Activated CD4-positive, alpha-beta T cell treated with anti-CD3 and anti-CD28 coated beads, Interleukin-2, amount 50 U/mL, for 1 hour (primary cell): ENCODE results near the gene RTBDN.
"Not testable (repeated sequence)": the region's sequence is repeated elsewhere in the genome, so short reads cannot be mapped to it uniquely, and the experiment has no call there.

Experiments used
- DNase-seq: peaks from one replicate; pipeline ENCODE4 v3.0.0-alpha.2; 2020

The RTBDN gene

DNA sequence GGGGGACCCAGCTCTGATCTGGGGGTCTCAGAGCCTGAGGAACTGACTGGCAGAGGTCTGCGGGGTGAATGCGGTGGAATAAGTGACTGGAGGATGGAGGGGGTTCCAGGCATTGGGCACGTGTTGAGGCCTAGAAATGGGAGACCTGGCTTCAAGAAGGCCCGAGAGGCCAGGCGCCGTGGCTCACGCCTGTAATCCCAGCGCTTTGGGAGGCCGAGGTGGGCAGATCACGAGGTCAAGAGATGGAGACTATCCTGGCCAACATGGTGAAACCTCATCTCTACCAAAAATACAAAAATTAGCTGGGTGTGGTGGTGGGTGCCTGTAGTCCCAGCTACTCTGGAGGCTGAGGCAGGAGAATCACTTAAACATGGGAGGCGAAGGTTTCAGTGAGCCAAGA is 16.6 kb downstream of the RTBDN start:
- not testable (repeated sequence) for DNase-seq

DNA sequence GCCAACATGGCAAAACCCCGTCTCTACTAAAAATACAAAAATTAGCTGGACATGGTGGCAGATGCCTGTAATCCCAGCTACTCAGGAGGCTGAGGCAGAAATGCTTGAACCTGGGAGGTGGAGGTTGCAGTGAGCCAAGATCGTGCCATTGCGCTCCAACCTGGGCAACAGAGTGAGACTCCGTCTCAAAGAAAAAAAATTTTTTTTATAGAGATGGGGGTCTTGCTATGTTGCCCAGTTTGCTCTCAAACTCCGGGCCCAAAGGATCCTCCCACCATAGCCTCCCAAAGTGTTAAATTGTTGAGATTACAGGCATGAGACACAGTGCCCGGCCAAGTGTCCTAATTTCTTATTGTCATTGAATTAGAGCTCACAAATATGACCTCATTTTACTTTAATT is 17.2 kb downstream of the RTBDN start:
- not testable (repeated sequence) for DNase-seq

DNA sequence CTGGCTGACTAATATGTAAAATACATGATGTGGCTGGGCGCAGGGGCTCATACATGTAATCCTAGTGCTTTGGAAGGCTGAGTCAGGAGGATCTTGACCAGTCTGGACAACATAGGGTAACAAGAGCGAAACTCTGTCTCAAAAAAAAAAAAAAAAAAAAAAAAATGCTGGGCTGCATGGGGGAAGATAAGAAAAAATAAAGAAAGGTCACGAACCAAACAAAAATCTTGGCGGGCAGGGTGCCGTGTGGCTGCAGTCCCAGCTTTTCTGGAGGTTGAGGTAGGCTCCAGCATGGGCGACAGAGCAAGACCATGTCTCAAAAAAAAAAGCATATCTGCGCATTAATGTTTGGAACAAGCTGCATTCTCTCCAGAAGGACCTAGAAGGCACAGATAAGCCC is 19.3 kb downstream of the RTBDN start:
- no peak for DNase-seq

DNA sequence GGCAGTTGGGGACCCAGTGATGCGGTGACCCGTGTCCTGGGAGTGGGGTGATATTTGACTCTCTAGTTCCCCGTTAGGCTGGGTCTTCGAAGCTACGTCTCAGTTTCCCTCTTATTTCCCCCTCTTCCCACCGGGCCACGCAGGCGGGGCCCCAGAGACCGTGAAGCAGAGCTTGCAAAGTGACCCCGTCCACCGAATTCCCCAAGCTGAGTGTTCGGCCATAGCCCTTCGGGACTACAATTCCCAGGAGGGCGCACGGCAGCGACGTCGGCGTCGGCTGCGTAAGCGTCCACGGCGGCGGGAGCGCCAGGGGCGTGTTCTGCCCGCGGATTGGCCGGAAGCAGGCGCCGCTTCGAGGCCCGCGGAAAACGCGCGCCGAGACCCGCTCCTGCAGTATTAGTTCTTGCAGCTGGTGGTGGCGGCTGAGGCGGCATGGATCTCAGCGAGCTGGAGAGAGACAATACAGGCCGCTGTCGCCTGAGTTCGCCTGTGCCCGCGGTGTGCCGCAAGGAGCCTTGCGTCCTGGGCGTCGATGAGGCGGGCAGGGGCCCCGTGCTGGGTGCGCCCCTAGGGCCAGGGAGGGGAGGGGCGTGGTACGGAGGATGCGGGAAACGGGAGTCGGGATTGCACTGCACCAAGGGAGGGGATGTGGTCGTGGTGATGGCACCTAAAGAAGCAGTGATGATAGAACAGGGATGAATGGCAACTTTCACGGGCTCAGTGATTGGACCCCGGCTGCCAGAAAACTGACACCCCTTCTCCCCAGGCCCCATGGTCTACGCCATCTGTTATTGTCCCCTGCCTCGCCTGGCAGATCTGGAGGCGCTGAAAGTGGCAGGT is 27.9 kb downstream of the RTBDN start, which contains the start of gene RNASEH2A:
TSS of gene RNASEH2A (plus strand) at position 343 of the 840 bp plus-strand sequence. CDS start at position 433, 90 bp downstream.
- peak; percentile 83 for DNase-seq

DNA sequence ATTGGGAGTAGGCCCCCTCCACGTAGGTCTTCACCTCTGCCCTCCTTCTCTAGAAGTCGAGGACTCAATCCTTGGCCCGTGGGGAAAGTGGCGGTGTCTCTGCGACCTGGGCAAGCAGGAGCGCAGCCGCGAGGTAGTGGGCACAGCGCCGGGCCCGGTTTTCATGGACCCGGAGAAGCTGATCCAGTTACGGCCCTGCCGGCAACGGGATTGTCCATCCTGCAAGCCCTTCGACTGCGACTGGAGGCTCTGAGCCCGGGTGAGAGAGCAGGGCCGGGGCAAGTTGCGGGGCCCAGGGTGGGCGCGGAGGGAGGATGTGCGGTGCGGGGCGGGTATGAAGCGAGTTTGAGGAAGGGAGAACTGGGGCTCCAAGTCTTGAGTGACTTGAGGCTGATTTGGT is 30.3 kb downstream of the RTBDN start:
- DNase-seq = no peak

DNA sequence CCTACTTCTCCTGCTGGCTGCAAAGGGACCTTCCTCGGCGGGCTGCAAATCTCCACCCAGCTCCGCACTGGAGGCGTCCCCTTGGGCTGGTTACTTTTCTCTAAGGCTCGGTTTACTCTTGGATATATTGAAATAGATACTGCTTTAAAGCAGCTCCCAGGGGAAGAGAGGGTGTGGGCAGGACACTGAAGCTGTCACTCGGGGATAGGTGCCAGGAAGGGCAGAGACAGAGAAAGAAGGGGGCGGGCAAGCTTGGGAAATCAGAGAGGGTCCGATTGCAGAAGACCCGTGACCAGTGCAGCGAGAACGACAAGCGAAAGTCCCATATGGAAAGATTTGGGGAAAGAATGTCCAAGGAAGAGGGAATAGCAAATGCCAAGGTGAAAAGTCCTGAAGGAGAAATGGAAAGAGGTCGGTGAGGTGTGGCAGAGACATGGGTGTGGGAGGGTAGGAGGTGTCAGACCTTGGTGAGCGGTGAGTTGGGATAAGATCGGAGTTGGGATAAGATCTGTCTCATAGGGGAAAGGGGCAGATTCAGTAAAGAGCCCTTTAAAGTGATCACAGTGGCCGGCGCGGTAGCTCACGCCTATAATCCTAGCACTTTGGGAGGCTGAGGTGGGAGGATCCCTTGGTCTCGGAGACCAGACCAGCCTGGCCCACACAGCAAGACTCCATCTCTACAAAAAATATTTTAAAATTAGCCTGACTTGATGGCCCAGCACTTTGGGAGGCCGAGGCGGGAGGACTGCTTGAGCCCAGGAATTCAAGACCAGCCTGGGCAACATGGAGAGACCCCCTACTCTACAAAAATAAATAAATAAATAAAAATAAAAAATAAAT is 31.9 kb downstream of the RTBDN start:
- DNase-seq = no peak

DNA sequence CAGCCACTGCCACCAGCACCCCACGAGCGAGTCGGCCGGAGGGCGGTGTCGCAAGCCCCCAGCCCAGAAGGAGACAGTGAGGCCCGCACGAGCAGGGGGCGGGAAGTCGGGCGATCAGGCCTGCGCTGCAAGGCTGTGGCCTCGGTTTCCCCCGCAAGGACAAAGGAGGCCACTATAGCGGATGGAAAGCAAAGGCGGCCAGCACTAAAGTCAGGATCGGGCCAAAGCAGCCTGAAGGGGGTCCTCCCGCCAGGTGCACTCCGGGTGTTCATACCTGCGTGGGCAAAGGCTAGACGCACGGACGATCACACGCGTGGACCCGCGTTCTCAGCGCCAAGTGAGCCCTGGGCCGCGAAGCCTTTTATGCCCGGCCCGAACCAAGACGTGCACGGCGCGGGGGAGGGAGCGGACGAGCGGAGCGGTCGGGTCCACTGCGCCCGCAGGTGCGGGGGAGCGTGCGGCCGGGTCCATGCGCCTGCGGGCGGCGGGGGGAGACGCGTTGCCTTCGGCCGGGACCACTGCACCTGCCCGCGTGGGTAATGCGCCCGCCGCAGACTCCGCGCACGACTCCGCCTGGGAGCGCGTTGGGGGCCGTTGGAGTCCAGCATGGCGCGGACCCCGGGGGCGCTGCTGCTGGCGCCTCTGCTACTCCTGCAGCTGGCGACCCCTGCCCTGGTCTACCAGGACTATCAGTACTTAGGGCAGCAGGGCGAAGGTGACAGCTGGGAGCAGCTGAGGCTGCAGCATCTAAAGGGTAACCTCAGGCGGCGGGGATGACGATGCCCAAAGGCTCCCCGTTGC is 32.7 kb downstream of the RTBDN start, which contains the start of the genes PRDX2 and THSD8:
TSS of gene PRDX2 (minus strand) at position 335 of the 801 bp plus-strand sequence. CDS start 539 bp downstream, outside the sequence.
TSS of gene THSD8 (plus strand) at position 604 of the 801 bp plus-strand sequence. CDS start at position 607, 3 bp downstream.
- DNase-seq = peak; percentile 74

DNA sequence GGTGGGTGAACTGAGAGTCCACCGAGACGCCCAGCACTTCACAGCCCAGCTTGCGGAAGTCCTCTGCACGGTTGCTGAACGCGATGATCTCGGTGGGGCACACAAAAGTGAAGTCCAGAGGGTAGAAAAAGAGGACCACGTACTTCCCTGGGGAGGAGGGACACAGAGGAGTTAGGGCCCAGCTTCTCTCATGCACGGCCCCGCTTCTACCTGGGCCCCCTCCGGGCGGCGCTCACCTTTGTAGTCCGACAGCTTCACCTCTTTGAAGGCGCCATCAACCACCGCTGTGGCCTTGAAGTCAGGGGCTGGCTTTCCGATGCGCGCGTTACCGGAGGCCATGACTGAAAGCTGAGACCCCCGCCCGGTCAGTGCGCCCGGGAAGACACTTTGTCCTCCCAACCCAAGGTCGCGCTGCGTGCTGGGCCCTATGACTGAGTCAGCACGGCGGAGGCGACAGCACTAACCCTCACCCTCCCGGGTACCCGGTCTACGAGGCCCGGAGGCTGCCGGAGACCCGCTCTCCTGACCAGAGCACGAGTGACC is 33.4 kb downstream of the RTBDN start:
- no peak for DNase-seq

DNA sequence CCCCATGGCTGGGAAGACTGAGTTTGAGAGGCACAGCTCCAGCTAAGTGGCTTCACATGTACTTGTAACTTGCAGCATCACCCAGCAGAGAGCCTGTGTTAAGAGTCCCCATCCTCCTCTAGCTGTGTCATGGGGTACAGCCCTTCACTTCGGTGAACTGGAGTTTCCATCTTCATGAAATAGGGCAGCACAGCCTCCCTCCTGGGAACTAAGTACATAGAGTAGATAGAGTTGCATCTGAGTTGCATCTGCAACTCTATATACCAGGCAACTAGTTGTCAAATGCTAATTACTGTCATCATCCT is 34.0 kb downstream of the RTBDN start:
- DNase-seq = no peak

DNA sequence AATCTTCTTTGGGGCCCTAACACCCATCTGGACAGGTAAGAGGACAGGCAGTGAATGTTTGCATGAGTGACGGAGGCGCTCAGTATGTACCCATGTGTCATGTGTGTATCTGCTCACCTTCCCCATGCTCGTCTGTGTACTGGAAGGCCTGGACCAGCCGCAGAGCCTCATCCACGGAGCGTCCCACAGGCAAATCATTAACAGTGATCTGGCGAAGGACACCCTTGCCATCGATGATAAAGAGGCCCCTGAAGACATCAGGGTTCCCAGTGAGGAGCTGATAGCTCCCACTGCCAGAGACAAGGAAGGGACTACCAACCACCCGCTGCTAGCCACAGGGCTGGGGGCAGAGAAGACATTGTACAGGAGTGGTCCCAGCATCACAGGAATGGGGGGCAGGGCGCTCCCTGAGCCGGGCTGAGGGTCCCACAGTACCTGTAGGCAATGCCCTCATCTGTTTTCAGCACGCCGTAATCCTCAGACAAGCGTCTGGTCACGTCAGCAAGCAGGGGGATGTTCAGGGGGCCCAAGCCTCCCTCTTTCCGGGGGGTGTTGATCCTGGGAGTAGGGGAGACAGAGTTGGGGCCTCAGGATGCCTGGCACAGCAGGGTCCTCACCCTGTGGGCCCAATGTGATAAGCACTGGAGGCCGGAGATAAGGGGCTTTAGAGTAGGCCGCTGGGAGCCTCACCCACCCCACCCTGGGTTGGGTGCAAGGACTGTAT is 34.5 kb downstream of the RTBDN start:
- DNase-seq = no peak

DNA sequence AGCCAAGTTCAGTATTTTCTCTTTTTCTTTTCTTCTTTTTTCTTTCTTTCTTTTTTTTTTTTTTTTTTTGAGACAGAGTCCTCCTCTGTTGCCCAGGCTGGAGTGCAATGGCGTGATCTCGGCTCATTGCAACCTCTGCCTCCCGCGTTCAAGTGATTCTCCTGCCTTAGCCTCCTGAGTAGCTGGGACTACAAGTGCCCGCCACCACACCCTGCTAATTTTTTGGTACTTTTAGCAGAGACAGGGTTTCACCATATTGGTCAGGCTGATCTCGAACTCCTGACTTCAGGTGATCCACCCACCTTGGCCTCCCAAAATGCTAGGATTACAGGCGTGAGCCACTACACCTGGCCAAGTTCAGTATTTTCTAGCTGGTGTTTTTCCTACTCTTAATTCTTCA is 36.8 kb downstream of the RTBDN start:
- DNase-seq = not testable (repeated sequence)

DNA sequence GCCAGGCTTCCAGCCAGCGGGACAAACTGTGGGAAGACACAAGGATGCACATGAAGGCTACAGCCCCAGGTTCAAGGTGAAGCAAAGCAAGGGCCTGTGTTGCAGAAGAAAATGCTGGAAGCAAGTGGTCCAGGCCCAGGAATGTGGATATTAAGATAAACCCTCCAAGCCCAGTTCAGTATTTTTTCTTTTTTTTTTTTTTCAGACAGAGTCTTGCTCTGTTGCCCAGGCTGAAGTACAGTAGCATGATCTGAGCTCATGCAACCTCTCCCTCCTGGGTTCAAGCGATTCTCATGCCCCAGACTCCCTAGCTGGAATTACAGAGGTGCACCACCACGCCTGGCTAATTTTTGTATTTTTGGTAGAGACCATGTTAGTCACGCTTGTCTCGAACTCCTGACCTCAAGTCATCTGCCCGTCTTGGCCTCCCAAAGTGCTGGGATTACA is 37.2 kb downstream of the RTBDN start:
- DNase-seq = no peak

DNA sequence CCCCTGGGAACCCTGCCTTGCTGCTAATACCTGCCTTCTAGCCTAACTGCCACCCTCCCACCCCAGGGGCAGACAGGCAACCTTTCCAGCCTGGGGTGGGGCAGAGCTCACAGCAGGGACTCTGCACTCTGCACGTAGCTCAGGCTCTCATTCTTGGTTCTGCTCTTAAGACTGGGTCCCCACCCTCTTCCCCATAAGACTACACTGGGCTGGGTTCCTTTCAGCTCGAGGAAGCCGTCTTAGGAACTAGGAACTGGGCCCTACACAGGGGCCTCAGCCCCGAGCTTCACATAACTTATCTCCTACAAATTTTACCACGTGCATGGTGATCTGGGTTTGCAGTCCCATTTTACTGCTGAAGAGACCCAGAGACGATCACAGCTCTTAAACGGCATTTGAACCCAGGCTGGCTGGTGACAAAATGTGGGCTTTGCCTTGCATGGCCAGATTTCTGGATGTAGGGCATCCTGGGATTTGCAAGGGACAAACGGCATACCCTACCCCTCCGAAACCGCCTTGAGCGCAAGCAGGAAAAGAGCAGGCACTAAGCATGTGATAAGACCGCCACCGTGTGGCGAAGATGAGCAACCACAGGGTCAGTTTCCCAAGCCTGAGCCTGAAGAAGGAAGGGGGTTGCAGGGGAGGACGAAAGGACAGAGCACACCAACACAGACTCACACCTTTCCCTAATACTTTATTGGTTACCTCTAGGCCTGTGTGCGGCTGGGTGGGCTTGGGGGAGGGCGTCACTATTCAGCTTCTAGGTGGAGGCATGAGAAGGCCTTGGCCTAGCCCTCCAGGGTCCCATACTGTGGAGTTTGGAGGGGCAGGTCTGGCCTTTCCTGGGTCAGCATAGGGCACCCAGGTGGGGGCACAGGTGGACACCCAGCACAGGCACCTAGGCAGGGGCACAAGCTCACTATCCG is 38.0 kb downstream of the RTBDN start:
- peak; percentile 72 for DNase-seq

DNA sequence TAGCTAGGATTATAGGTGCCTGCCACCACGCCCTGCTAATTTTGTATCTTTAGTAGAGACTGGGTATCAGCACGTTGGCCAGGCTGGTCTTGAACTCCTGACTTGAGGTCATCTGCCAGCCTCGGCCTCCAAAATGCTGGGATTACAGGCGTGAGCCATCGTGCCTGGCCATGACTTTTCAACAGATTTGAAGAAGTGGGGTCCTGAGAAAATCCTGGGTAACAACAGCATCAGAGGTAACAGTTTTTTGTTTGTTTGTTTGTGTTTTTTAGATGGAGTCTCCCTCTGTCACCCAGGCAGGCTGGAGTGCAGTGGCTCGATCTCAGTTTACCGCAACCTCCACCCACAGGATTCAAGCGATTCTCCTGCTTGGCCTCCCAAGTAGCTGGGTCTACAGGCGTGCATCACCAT is 39.4 kb downstream of the RTBDN start:
- DNase-seq = no peak

DNA sequence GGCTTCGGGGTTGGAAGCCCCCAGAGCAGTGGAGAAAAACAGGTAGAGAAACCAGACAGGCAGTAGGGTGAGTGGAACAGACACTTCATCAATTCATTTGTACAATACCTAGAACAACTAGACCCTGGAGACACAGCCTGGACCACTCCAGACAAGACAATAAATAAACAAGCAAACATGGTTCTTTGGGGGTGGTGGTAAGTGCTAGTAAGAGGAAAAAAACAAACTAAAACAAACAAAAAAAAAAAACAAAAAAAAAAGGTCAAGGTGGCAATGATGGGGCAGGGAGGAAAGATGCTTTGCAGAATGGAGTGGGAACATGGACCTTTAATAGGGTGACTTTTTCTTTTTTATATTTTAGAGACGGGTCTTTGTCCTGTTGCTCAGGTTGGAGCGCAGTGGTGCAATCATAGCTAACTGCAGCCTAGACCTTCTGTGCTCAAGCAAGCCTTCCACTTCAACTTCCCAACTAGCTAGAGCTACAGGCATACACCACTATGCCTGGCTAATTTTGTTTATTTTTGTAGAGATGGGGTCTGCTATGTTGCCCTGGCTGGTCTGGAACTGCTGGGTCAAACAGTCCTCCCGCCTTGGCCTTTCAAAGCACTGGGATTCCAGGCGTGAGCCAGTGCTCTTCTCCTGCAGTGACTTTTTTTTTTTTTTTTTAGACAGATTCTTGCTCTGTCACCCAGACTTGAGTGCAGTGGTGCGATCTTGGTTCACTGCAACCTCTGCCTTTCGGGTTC is 40.0 kb downstream of the RTBDN start:
- DNase-seq = no peak

DNA sequence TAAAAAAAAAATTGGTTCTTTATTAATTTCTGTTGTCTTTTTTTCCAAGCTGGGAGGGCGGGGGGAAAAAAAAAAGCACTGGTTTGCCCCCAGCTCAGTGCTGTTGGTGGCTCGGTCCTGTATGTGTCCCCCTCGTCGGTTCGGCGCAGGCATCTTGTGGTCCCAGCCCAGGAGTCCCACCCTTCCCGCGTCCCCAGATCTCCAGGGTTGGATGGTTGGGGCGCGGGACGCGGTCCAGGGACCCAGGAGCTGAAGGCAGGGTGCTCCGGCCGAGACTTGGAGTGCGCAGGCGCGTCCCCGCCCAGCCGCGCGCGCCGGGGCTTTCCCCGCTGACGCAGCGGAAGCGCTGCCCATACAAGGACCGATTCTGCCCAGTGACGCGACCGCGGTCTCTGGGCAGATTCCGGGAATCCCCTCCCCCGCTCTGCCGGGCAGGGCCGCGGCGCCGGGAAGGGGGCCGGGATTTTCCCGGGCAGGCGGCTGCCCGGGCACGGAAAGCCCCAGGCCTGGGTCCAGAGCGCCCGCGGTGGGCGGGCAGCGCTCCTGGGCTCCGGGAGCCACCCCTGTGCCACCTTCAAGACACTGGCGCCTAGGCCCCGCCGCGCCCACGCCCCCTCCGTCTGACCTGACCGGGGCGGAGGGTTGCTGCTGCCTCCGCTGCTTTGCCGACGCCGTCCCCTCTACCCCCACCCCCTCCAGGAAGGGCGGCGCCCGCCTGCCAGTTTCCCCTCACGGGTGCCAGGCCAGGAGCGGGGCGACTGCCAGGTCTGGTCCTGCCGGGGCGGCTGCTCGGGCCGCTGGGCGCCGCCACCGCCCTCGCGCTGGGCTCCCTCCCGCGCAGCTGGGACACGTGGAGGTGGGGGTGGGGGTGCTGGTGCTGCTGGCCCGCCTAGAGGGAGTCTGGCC is 40.8 kb downstream of the RTBDN start:
- DNase-seq = peak; percentile 93

DNA sequence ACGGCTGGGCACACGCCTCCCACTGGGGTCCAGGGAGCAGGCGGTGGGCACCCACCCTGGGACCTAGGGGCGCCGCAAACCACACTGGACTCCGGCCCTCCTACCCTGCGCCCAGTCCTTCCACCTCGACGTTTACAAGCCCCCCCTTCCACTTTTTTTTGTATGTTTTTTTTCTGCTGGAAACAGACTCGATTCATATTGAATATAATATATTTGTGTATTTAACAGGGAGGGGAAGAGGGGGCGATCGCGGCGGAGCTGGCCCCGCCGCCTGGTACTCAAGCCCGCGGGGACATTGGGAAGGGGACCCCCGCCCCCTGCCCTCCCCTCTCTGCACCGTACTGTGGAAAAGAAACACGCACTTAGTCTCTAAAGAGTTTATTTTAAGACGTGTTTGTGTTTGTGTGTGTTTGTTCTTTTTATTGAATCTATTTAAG is 41.5 kb downstream of the RTBDN start:
- peak; percentile 53 for DNase-seq

DNA sequence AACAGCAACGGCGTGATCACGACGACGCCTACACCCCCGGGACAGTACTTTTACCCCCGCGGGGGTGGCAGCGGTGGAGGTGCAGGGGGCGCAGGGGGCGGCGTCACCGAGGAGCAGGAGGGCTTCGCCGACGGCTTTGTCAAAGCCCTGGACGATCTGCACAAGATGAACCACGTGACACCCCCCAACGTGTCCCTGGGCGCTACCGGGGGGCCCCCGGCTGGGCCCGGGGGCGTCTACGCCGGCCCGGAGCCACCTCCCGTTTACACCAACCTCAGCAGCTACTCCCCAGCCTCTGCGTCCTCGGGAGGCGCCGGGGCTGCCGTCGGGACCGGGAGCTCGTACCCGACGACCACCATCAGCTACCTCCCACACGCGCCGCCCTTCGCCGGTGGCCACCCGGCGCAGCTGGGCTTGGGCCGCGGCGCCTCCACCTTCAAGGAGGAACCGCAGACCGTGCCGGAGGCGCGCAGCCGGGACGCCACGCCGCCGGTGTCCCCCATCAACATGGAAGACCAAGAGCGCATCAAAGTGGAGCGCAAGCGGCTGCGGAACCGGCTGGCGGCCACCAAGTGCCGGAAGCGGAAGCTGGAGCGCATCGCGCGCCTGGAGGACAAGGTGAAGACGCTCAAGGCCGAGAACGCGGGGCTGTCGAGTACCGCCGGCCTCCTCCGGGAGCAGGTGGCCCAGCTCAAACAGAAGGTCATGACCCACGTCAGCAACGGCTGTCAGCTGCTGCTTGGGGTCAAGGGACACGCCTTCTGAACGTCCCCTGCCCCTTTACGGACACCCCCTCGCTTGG is 42.1 kb downstream of the RTBDN start:
- peak; percentile 65 for DNase-seq
